Hematopoietic multipotent progenitor cell treated with erythropoietin and hydrocortisone succinate and interleukin-3 and kit ligand, for 8 days (in vitro differentiated cells): Measurements from ENCODE around the gene CHMP3.
A peak's percentile ranks its signal among the peaks of the same experiment; 100 is the strongest.
"Not testable (repeated sequence)": the region's sequence is repeated elsewhere in the genome, so short reads cannot be mapped to it uniquely, and the experiment has no call there.

Experiments used
- DNase-seq: peaks from one replicate; pipeline ENCODE4 v3.0.0-alpha.2; 2015

The CHMP3 gene

GRCh38 chr2:86548913-86549396 is 14.3 kb downstream of the CHMP3 start:
- DNase-seq = not testable (repeated sequence)

GRCh38 chr2:86548165-86548912 is 14.9 kb downstream of the CHMP3 start:
- DNase-seq = not testable (repeated sequence)

- DNase-seq = not testable (repeated sequence)
Measured at GRCh38 chr2:86545296-86545924, 17.8 kb downstream of the CHMP3 start.

- DNase-seq = not testable (repeated sequence)
Measured at GRCh38 chr2:86544278-86545099, 18.8 kb downstream of the CHMP3 start.

- DNase-seq = no peak
Measured at GRCh38 chr2:86543793-86544192, 19.4 kb downstream of the CHMP3 start.

- no peak for DNase-seq
Measured at GRCh38 chr2:86543335-86543734, 19.9 kb downstream of the CHMP3 start.

- DNase-seq = no peak
Measured at GRCh38 chr2:86542814-86543213, 20.4 kb downstream of the CHMP3 start.

GRCh38 chr2:86541334-86541733 is 21.9 kb downstream of the CHMP3 start:
- no peak for DNase-seq

- DNase-seq = no peak
Measured at GRCh38 chr2:86533589-86533988, 29.7 kb downstream of the CHMP3 start.

GRCh38 chr2:86525421-86526340 is 37.6 kb downstream of the CHMP3 start:
- no peak for DNase-seq

GRCh38 chr2:86523491-86523890 is 39.8 kb downstream of the CHMP3 start:
- no peak for DNase-seq

- no peak for DNase-seq
Measured at GRCh38 chr2:86522711-86523110, 40.5 kb downstream of the CHMP3 start.

- DNase-seq = no peak
Measured at GRCh38 chr2:86521922-86522321, 41.3 kb downstream of the CHMP3 start.

- DNase-seq = peak; percentile 9
Measured at GRCh38 chr2:86520153-86520552, 43.1 kb downstream of the CHMP3 start.

GRCh38 chr2:86519349-86519748 is 43.9 kb downstream of the CHMP3 start:
- no peak for DNase-seq

GRCh38 chr2:86518481-86518880 is 44.8 kb downstream of the CHMP3 start:
- DNase-seq = peak; percentile 54

GRCh38 chr2:86513948-86514660 is 49.1 kb downstream of the CHMP3 start:
- DNase-seq = no peak

GRCh38 chr2:86512892-86513291 is 50.4 kb downstream of the CHMP3 start:
- no peak for DNase-seq

GRCh38 chr2:86512034-86512433 is 51.2 kb downstream of the CHMP3 start:
- DNase-seq = peak; percentile 7

GRCh38 chr2:86510436-86510933 is 52.8 kb downstream of the CHMP3 start:
- no peak for DNase-seq

GRCh38 chr2:86507600-86507999 is 55.6 kb downstream of the CHMP3 start:
- DNase-seq = no peak
